ENCODE data around the gene UIMC1. TPM values are rescaled to one million over a fixed set of nuclear protein-coding genes. Genes with fewer than 3 reads are reported as not detected.

Gene UIMC1
- total RNA-seq, 4 donors from 2014 or later: 10.4 to 24.3 (median 20.2) TPM

GRCh38 chr5:177020033-177020432 lies 13.5 kb upstream of the UIMC1 start:
- Histone ChIP-seq H3K27me3 (no peaks in the 10 kb centered on the region), H3K27ac (no peak overlapping the region), H3K4me3 (no peak overlapping the region), H3K9me3 (no peaks in the 10 kb centered on the region), H3K36me3 (no peaks in the 10 kb centered on the region), H3K4me1 (peaks cover 17 to 18% of the 10 kb centered on the region in 2 donors)
- no peak for DNase-seq
- in situ Hi-C loops (cut with MboI; ENCODE audit: low sequenced_read_pairs in 4 of 4): loop anchor here in 1 of 4 donors (25.0 kb wide), 1 partner anchor 483 kb away; the partner anchor contains the start of genes CDHR2 and RNF44
- no peak for ATAC-seq
- TF ChIP-seq CTCF (IDR thresholded peaks at IDR 0.05 in 4 of 5, conservative IDR thresholded peaks at IDR 0.05 in 1 of 5): no peak
- TF ChIP-seq POLR2A (IDR thresholded peaks at IDR 0.05): no peak
- intact Hi-C loops (cut with DNase I; ENCODE audit: low total_unique reads): loop anchor here (10.0 kb wide), 1 partner anchor 635 kb away; the partner anchor contains the start of genes HIGD2A and NOP16

GRCh38 chr5:177018341-177018740 lies 11.8 kb upstream of the UIMC1 start:
- Histone ChIP-seq H3K4me1 (peaks cover 12 to 19% of the 10 kb centered on the region in 2 donors), H3K27ac (no peak overlapping the region), H3K27me3 (no peaks in the 10 kb centered on the region), H3K36me3 (no peaks in the 10 kb centered on the region), H3K4me3 (no peak overlapping the region), H3K9me3 (no peaks in the 10 kb centered on the region)
- TF ChIP-seq POLR2A (IDR thresholded peaks at IDR 0.05) (no peak), CTCF (IDR thresholded peaks at IDR 0.05 in 4 of 5, conservative IDR thresholded peaks at IDR 0.05 in 1 of 5) (no peak)
- ATAC-seq (no peak), DNase-seq (no peak)
- in situ Hi-C loops (cut with MboI; ENCODE audit: low sequenced_read_pairs in 4 of 4): loop anchor here in 1 of 4 donors (25.0 kb wide), 1 partner anchor 481 kb away; the partner anchor contains the start of genes CDHR2 and RNF44
- intact Hi-C loops (cut with DNase I; ENCODE audit: low total_unique reads): no loop called here

- Histone ChIP-seq H3K27me3 (no peaks in the 10 kb centered on the region), H3K36me3 (no peaks in the 10 kb centered on the region), H3K27ac (no peak overlapping the region), H3K4me1 (peaks cover 5 to 8% of the 10 kb centered on the region in 2 donors), H3K4me3 (no peak overlapping the region), H3K9me3 (no peaks in the 10 kb centered on the region)
- TF ChIP-seq POLR2A (IDR thresholded peaks at IDR 0.05) (no peak), CTCF (IDR thresholded peaks at IDR 0.05 in 4 of 5, conservative IDR thresholded peaks at IDR 0.05 in 1 of 5) (no peak)
- intact Hi-C loops (cut with DNase I; ENCODE audit: low total_unique reads): no loop called here
- no peak for DNase-seq
- ATAC-seq: no peak
- in situ Hi-C loops (cut with MboI; ENCODE audit: low sequenced_read_pairs in 4 of 4): loop anchor here in 1 of 4 donors (25.0 kb wide), 1 partner anchor 478 kb away; the partner anchor contains the start of genes CDHR2 and RNF44
Observed at GRCh38 chr5:177015156-177015555, 8.6 kb upstream of the UIMC1 start.

- Histone ChIP-seq H3K27me3 (no peaks in the 10 kb centered on the region), H3K9me3 (no peaks in the 10 kb centered on the region), H3K27ac (no peak overlapping the region), H3K36me3 (no peaks in the 10 kb centered on the region), H3K4me3 (no peak overlapping the region), H3K4me1 (peaks cover 8 to 13% of the 10 kb centered on the region in 2 donors)
- TF ChIP-seq POLR2A (IDR thresholded peaks at IDR 0.05): no peak
- DNase-seq (no peak), ATAC-seq (no peak)
- intact Hi-C loops (cut with DNase I; ENCODE audit: low total_unique reads): no loop called here
- in situ Hi-C loops (cut with MboI; ENCODE audit: low sequenced_read_pairs in 4 of 4): loop anchor here in 1 of 4 donors (25.0 kb wide), 1 partner anchor 473 kb away; the partner anchor contains the start of genes CDHR2 and RNF44
Observed at GRCh38 chr5:177010153-177010552, 3.6 kb upstream of the UIMC1 start.

GRCh38 chr5:177008716-177009115 lies 2.1 kb upstream of the UIMC1 start:
- in situ Hi-C loops (cut with MboI; ENCODE audit: low sequenced_read_pairs in 4 of 4): loop anchor here in 2 of 4 donors (10.0 to 25.0 kb wide), 2 partner anchors 471 to 474 kb away; partner anchors contain the start of genes RNF44 (in 2 of the 2) and CDHR2 (in 1 of the 2)
- intact Hi-C loops (cut with DNase I; ENCODE audit: low total_unique reads): loop anchor here (10.0 kb wide), 1 partner anchor 126 kb away; the partner anchor contains the start of gene NSD1

More at GRCh38 chr5:177008716-177009115, 2.1 kb upstream of the UIMC1 start:
- Histone ChIP-seq H3K4me3 (no peak overlapping the region), H3K36me3 (no peaks in the 10 kb centered on the region), H3K9me3 (no peaks in the 10 kb centered on the region), H3K27me3 (no peaks in the 10 kb centered on the region), H3K27ac (no peak overlapping the region), H3K4me1 (peaks cover 23 to 25% of the 10 kb centered on the region in 2 donors)
- DNase-seq (no peak), ATAC-seq (no peak)
- TF ChIP-seq POLR2A (IDR thresholded peaks at IDR 0.05): no peak
- TF ChIP-seq CTCF (IDR thresholded peaks at IDR 0.05 in 4 of 5, conservative IDR thresholded peaks at IDR 0.05 in 1 of 5): no peak

Measured in gastrocnemius medialis (tissue), 4 donors.